GM23338 (cell line): ENCODE results near the gene FKRP. TPM values are rescaled to one million over a fixed set of nuclear protein-coding genes. Genes with fewer than 3 reads are reported as not detected.
"Not testable (repeated sequence)": the region's sequence is repeated elsewhere in the genome, so short reads cannot be mapped to it uniquely, and the experiment has no call there.

ENCODE experiments used
- ATAC-seq: fragments of 200-7000 bp; cut with Tn5 transposase; 3 replicates; pipeline ENCODE4 v1.9.1; 2020
- DNase-seq: peaks from one replicate; pipeline ENCODE4 v3.0.0-alpha.2; 2015; ENCODE audit warnings: low spot score
- H2AFZ ChIP-seq: fragments of 200-600 bp; sonication (generic); 2 replicates; pipeline ENCODE4 v1.8.0; 2016; ENCODE audit warnings: antibody characterized with exemption, mild to moderate bottlenecking, moderate library complexity
- H3F3A ChIP-seq: fragments of 200-600 bp; sonication (generic); replicated peaks from 2 replicates; pipeline ENCODE4 v1.8.0; 2017; ENCODE audit warnings: antibody characterized with exemption, mixed run types, low read depth
- H3K27ac ChIP-seq: fragments of 200-600 bp; sonication (generic); 2 replicates; pipeline ENCODE4 v1.6.1; 2016; ENCODE audit warnings: low read depth
- H3K27me3 ChIP-seq: fragments of 200-600 bp; sonication (generic); 2 replicates; pipeline ENCODE4 v1.8.0; 2016; ENCODE audit warnings: mild to moderate bottlenecking, mixed run types, moderate library complexity; ENCODE audit not compliant: insufficient read depth
- H3K36me3 ChIP-seq: fragments of 200-600 bp; sonication (generic); 2 replicates; pipeline ENCODE4 v1.8.0; 2016; ENCODE audit warnings: mild to moderate bottlenecking; ENCODE audit not compliant: insufficient read depth
- H3K4me1 ChIP-seq: fragments of 200-600 bp; sonication (generic); 2 replicates; pipeline ENCODE4 v1.8.0; 2016; ENCODE audit warnings: mild to moderate bottlenecking, moderate library complexity; ENCODE audit not compliant: insufficient read depth
- H3K4me2 ChIP-seq: fragments of 200-600 bp; sonication (generic); 2 replicates; pipeline ENCODE4 v1.7.1; 2017; ENCODE audit warnings: mixed run types
- H3K4me3 ChIP-seq: fragments of 200-600 bp; sonication (generic); 2 replicates; pipeline ENCODE4 v1.6.1; 2016; ENCODE audit warnings: mixed run types
- H3K79me2 ChIP-seq: fragments of 200-600 bp; sonication (generic); replicated peaks from 2 replicates; pipeline ENCODE4 v1.8.0; 2017; ENCODE audit warnings: mild to moderate bottlenecking; ENCODE audit not compliant: insufficient read depth
- H3K9me2 ChIP-seq: fragments of 200-600 bp; sonication (generic); 2 replicates; pipeline ENCODE4 v1.8.0; 2017; ENCODE audit not compliant: insufficient read depth
- H4K20me1 ChIP-seq: fragments of 200-600 bp; sonication (generic); replicated peaks from 2 replicates; pipeline ENCODE4 v1.8.0; 2017; ENCODE audit warnings: mild to moderate bottlenecking; ENCODE audit not compliant: insufficient read depth
- H3K27ac Mint-ChIP-seq: 2 replicates; pipeline ENCODE4 v1.8.0; 2020; ENCODE audit warnings: inconsistent platforms, mild to moderate bottlenecking, moderate library complexity, mixed read lengths
- H3K27me3 Mint-ChIP-seq: 3 replicates; pipeline ENCODE4 v1.8.0; 2022; ENCODE audit warnings: low read depth, mild to moderate bottlenecking, moderate library complexity, mixed read lengths, inconsistent platforms; ENCODE audit not compliant: insufficient read depth, poor library complexity
- H3K36me3 Mint-ChIP-seq: 3 replicates; pipeline ENCODE4 v1.8.0; 2021; ENCODE audit warnings: low read depth, mild to moderate bottlenecking, inconsistent platforms, moderate library complexity, mixed read lengths
- H3K4me1 Mint-ChIP-seq: 3 replicates; pipeline ENCODE4 v1.8.0; 2020; ENCODE audit warnings: mild to moderate bottlenecking, inconsistent platforms, mixed read lengths
- H3K4me3 Mint-ChIP-seq: 3 replicates; pipeline ENCODE4 v1.8.0; 2021; ENCODE audit warnings: moderate library complexity, mild to moderate bottlenecking, inconsistent platforms, mixed read lengths
- H3K9me3 Mint-ChIP-seq: 3 replicates; pipeline ENCODE4 v1.8.0; 2020; ENCODE audit warnings: moderate library complexity, mild to moderate bottlenecking, inconsistent platforms, mixed read lengths
- ETS1 ChIP-seq: IDR thresholded peaks from 2 replicates; pipeline ENCODE4 v1.6.1; 2016; ENCODE audit warnings: antibody characterized with exemption
- JUNB ChIP-seq: IDR thresholded peaks from one replicate; pipeline ENCODE4 v1.6.1; 2016; ENCODE audit warnings: antibody characterized with exemption; ENCODE audit not compliant: unreplicated experiment
- NANOG ChIP-seq: IDR thresholded peaks from 2 replicates; pipeline ENCODE4 v1.6.1; 2016; ENCODE audit warnings: antibody characterized with exemption, borderline replicate concordance
- POLR2AphosphoS5 ChIP-seq: IDR thresholded peaks from 2 replicates; pipeline ENCODE4 v1.6.1; 2016; ENCODE audit warnings: antibody characterized with exemption, low read depth
- ZNF462 ChIP-seq: fragments of 250-450 bp; sonication (Bioruptor Pico); IDR thresholded peaks from 2 replicates; pipeline ENCODE4 v1.5.0; 2020; ENCODE audit warnings: mild to moderate bottlenecking, moderate library complexity
- polyA plus RNA-seq: library from polyadenylated mRNA; unstranded; fragments of >200 nt; fragmentation: Nextera tagmentation; extraction: Ambion mirVana; gene quantifications from 2 replicates; pipeline ENCODE4 v1.2.1, GENCODE V29; 2016
- total RNA-seq: library from RNA; depleted of rRNA; stranded (reverse); fragments of >200 nt; shearing (Covaris generic); gene quantifications from 2 replicates; pipeline ENCODE4 v1.2.3, GENCODE V29; 2014

FKRP gene
- total and polyA plus RNA-seq, 2 experiments from 2014 or later = 11.5 to 31.9 TPM

- TF ChIP-seq ZNF462 (CRISPR knock-in tag) (no peak), JUNB (no peak), NANOG (no peak), ETS1 (no peak), POLR2AphosphoS5 (no peak)
Measured at GRCh38 chr19:46760363-46760762, 14.5 kb downstream of the FKRP start (continued).

GRCh38 chr19:46760897-46761296 lies 15.0 kb downstream of the FKRP start:
- H3K36me3 ChIP-seq, H3K79me2 ChIP-seq, H3K4me2 ChIP-seq, H3K4me3 ChIP-seq, H3K4me3 Mint-ChIP-seq, ATAC-seq, H3K9me3 Mint-ChIP-seq, H4K20me1 ChIP-seq, H2AFZ ChIP-seq, H3K27ac Mint-ChIP-seq, H3K4me1 ChIP-seq, H3F3A ChIP-seq, H3K9me2 ChIP-seq, DNase-seq, H3K27me3 ChIP-seq, H3K27ac ChIP-seq: not testable (repeated sequence)
- Mint-ChIP-seq H3K4me1 (peaks cover 11% of the 10 kb centered on the region), H3K27me3 (peaks cover 12% of the 10 kb centered on the region), H3K36me3 (peaks cover 22% of the 10 kb centered on the region)
